ENCODE results near the gene EFNA5. TPM values are rescaled to one million over a fixed set of nuclear protein-coding genes. Genes with fewer than 3 reads are reported as not detected.

The EFNA5 gene
- polyA plus RNA-seq, 1 donor from 2014 or later, result 4.2 TPM

- H4K20me1 ChIP-seq (ENCODE audit: insufficient read depth), result no peaks in the 10 kb centered on the region
Measured at GRCh38 chr5:107582625-107583024, 88.1 kb downstream of the EFNA5 start.

GRCh38 chr5:107580889-107581820, 89.6 kb downstream of the EFNA5 start:
- H3K9me2 ChIP-seq (ENCODE audit: insufficient read depth, low read length), result no peaks in the 10 kb centered on the region
- H2AFZ ChIP-seq (ENCODE audit: low read depth, low read length), result no peak overlapping the region

More at GRCh38 chr5:107582625-107583024, 88.1 kb downstream of the EFNA5 start:
- Histone ChIP-seq H3K9me2 (ENCODE audit: insufficient read depth, low read length) (no peaks in the 10 kb centered on the region), H3K9me3 (ENCODE audit: low read length) (no peaks in the 10 kb centered on the region), H3K27ac (ENCODE audit: low read length) (no peak overlapping the region), H3K4me3 (ENCODE audit: low read length) (no peak overlapping the region), H3K79me2 (replicated peaks; ENCODE audit: insufficient read depth, low read length) (peaks cover 56% of the 10 kb centered on the region), H3K27me3 (ENCODE audit: insufficient read depth, low read depth, low read length) (no peaks in the 10 kb centered on the region), H3K9ac (ENCODE audit: low read length) (no peak overlapping the region), H3K4me2 (ENCODE audit: low read length) (no peak overlapping the region), H3K36me3 (ENCODE audit: insufficient read depth, low read length) (no peaks in the 10 kb centered on the region), H3F3A (ENCODE audit: insufficient read depth, low read length, poor library complexity, severe bottlenecking) (no peaks in the 10 kb centered on the region), H2AFZ (ENCODE audit: low read depth, low read length) (no peak overlapping the region)
- TF ChIP-seq CTCF (IDR thresholded peaks at IDR 0.05; ENCODE audit: poor library complexity, severe bottlenecking) (no peak), TAF1 (IDR thresholded peaks at IDR 0.05; ENCODE audit: low read depth) (no peak), RAD21 (conservative IDR thresholded peaks at IDR 0.05) (no peak), POLR2AphosphoS5 (IDR thresholded peaks at IDR 0.05) (no peak)

More at GRCh38 chr5:107580889-107581820, 89.6 kb downstream of the EFNA5 start:
- no peaks in the 10 kb centered on the region for H4K20me1 ChIP-seq (ENCODE audit: insufficient read depth)
- no peaks in the 10 kb centered on the region for H3K27me3 ChIP-seq (ENCODE audit: insufficient read depth, low read depth, low read length)
- H3K27ac ChIP-seq (ENCODE audit: low read length), result no peak overlapping the region
- H3K4me2 ChIP-seq (ENCODE audit: low read length), result no peak overlapping the region
- no peaks in the 10 kb centered on the region for H3K36me3 ChIP-seq (ENCODE audit: insufficient read depth, low read length)
- H3F3A ChIP-seq (ENCODE audit: insufficient read depth, low read length, poor library complexity, severe bottlenecking), result no peaks in the 10 kb centered on the region
- TF ChIP-seq POLR2AphosphoS5 (IDR thresholded peaks at IDR 0.05) (no peak), TAF1 (IDR thresholded peaks at IDR 0.05; ENCODE audit: low read depth) (no peak), EZH2 (IDR thresholded peaks at IDR 0.05; ENCODE audit: borderline replicate concordance, insufficient read depth, low read length, poor library complexity, severe bottlenecking) (no peak), REST (IDR thresholded peaks at IDR 0.05; ENCODE audit: borderline replicate concordance) (no peak), RAD21 (conservative IDR thresholded peaks at IDR 0.05) (no peak), EP300 (conservative IDR thresholded peaks at IDR 0.05; ENCODE audit: poor library complexity, severe bottlenecking) (no peak), SMC3 (conservative IDR thresholded peaks at IDR 0.05; ENCODE audit: poor library complexity) (no peak), CTCF (IDR thresholded peaks at IDR 0.05; ENCODE audit: poor library complexity, severe bottlenecking) (no peak)
- no peaks in the 10 kb centered on the region for H3K9me3 ChIP-seq (ENCODE audit: low read length)
- no peak overlapping the region for H3K4me3 ChIP-seq (ENCODE audit: low read length)
- peaks cover 56% of the 10 kb centered on the region for H3K79me2 ChIP-seq (replicated peaks; ENCODE audit: insufficient read depth, low read length)
- no peak overlapping the region for H3K9ac ChIP-seq (ENCODE audit: low read length)

Measured in neural cell (in vitro differentiated cells).